Raji (cell line): ENCODE data around the gene POU6F2.

ENCODE experiments used
- POLR2A ChIP-seq: IDR thresholded peaks from 2 replicates; pipeline ENCODE4 v1.6.1; 2011; ENCODE audit warnings: low read depth, low read length, control low read depth; ENCODE audit not compliant: insufficient read depth

POU6F2 gene

DNA sequence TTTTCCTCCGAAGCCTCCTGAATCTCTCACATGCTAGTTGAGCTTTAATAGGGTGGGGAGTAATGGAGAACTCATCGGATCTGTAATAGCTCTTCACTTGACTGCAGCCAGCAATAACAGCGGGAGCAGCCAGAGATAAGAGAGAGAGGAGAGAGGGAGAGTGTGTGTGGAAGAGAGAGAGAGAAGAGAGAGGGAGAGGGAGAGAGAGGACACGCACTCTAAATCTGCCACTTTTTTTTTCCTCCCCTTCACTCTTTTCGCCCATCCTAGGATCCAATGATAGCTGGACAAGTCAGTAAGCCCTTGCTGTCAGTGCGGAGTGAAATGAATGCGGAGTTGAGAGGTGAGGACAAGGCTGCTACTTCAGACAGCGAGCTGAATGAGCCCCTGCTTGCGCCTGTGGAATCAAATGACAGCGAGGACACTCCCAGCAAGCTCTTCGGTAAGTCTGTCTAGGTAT is 107.9 kb downstream of the POU6F2 start:
- TF ChIP-seq POLR2A: no peak

DNA sequence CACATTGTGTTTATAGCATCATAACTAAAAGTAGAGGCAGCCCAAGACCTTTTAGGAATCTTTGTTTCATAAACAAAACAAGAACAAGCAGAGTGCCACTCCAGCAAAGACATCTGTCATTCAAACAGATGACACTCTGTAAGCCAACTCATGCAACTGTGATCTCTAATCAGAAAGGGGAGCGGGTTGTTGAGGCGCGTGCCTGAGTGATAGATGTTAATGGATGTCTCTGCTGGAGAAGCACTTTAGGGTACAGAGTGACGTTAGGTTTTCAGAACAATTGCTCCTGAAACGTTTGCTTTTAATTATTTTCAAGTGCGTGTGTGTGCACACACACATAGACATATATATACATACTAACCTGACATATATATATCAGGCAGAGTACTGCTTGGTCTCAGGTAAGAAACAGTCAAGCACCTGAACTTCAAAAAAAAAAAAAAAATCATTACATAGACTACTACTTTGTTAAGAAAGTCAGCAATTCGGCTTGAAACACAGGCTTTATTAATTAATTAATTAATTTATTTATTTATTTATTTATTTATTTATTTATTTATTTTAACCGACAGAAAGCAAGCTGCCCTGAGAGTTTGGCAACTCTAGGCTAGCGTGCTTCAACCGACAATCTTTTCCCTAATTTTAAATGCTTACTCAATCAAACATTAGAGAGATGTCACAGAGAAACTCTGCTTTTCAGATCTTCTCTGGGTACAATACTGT is 109.1 kb downstream of the POU6F2 start:
- TF ChIP-seq POLR2A: no peak

DNA sequence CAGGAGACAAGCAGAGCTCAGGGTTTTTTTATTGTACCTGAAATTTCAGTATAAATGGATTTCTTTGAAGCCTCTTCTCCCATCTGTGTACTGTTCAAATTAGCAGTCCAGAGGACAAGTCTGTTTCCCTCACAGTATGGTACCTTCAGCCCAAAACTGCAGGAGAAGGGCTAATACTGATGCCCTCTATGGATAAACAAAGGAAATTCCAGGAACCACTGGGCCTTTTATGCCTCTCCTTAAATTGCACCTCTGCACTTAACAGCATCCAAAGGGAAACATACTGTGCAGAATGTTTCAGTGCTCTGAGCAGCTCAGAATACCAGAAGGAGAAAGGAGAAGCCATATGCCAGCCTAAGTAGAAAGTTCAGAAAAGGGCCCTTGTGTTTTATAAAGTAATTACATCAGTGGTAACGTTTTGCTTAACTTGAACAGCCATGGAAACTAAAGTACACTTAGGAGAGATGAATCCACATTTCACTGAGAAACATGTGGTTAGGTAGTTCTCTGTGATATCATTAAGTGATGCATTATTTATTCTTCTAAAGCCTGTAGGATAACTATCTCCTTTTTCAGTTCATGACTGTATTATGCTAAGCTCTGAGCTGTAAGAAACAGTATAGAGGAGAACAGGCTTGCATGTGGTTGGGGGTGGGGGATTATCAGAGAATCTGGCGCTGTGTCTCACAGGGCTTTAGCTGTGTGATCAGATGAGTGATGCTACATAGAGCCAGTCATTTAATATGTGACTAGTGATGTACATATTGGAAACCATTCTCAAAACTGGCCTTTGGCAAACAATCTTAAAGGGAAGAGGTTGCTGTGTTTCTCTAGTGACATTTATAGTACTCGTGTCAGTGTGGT is 111.3 kb downstream of the POU6F2 start:
- no peak for TF ChIP-seq POLR2A

DNA sequence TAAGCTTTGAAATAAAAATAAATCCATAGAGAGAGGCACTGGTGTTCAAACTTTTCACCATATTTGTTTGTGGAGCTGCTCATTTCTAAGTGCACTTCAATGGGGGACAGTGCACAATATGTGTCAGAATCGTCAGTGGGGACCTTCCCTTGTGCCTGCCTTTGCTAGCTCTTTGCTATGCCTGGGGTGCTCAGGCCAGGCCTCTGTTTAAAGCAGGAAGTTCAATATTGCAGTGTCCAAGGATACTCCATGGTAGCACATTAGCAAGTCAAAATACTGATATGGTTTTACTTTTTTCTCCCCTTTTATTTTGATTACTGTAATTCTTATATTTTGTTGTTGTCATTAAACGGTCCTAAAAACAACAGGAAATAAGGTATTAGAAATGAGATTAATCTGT is 113.4 kb downstream of the POU6F2 start:
- TF ChIP-seq POLR2A: no peak

DNA sequence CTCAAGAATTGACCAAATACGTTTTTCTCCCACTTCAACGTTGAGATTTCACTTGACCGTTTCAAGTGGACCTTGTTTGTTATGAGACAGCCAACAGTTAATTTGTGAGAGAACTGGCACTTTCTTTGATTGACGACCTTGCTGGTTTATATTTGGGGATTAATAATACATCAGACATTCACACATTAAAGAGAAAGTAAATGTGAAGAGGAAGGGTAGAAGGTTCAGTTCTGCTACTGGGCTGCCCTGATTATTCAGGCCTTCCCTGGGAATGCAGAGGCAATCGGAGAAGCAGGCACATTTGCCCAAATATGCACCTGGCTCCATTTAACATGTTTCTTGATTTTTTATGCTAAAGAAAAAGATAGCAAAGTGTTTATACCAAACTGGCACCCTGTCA is 114.1 kb downstream of the POU6F2 start:
- TF ChIP-seq POLR2A: no peak

DNA sequence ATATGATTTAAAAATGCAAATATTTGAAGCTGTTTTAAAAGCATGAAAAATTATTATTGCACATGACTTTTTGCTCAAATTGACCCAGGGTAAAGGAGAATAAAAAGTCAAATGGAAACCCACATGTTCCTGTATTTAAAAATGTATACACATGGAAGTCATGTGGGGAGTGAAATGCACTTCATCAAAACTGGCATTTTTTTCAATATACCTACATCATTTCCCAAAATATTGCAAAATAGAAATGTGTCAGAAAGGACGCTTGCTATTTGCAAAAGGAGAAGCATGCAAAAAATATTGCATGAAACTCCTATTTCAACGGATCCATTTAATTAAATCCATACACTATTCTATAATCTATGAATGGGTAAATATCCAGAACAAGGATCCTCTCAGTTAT is 117.0 kb downstream of the POU6F2 start:
- TF ChIP-seq POLR2A: no peak

DNA sequence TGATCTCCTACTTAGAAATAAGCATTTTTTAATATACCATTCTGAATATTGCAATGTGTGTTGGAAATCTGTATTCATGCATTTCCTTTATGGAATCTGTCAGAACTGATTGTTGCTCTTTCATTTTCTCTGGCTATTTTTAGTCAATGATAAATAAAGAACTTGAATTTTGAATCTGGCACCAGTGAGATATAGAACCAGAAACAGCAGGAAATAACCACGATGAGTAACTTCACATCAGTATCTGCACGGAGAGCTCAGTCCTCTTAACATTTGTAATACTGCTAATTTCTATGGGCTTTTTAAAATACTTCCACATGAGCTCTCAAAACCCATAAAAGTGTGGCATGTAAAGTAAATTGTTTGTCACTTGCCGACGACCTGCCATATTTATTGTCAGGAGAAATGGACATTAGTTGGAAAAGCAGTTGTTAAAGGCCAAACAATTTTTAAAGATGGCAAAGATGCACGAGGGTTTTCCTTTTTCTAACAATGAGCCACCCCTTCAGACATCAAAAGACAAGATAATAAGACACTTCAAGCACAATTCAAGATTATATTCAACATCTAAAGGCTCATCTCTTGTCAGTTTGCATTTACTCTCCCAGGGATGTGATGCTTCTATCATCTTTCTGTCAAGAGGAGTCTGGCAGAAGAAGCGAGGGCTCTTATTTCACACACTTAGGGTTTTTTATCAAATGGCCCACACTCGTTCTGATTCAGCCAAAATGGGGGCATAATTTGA is 118.3 kb downstream of the POU6F2 start:
- no peak for TF ChIP-seq POLR2A

DNA sequence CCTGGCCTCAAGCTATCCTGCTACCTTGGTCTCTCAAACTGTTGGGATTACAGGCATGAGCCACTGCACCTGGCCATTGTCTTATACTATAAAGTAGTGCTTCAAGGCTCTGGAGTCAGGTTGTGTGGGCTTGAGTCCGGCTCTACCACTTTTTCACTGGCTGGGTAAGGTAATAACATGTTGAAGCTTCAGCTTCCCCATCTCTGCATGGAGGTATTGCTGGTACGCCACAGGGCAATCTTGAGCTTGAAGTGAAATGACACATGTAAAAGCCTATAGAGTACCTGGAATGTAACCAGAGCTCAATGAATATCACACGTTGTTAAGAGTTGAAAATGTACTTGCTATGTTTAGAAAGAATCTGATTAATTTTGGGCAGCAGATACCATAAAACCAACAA is 120.8 kb downstream of the POU6F2 start:
- no peak for TF ChIP-seq POLR2A

DNA sequence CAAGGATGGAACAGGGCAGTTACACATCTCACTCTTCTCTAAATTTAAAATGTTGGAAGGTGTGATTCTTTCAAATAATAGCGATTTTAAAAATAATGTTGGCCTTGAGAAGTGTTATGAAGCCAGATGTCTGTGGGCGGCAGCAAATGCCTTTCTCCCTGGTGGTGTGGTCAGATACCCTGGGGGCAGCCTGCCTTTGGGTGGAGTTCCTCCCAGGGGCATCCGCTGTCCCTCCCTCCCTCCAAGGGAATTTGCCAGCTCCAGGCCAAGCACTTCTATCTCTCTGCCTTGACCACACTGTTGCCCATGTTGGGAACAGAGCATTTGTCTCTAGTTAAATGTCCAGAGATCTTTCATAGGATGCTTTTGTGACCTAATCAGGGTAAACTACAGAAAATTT is 121.4 kb downstream of the POU6F2 start:
- no peak for TF ChIP-seq POLR2A

DNA sequence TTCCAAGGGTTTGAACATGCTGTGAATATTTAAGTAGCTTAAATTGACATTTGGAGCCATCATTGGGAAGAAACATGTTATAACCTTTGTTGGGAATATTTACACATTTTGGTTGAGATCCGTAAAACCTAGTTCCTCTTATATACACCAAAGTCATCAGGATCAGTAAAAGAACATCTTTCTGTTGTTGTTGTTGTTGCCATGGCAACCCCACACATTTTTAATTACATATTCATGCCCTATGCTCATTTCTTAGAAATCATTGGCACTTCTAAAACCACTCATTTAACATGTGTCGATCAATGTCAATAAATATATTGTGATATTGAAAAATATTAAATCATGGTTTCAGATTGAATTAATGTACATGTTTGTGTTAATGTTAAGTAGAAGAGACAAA is 122.6 kb downstream of the POU6F2 start:
- TF ChIP-seq POLR2A: no peak

DNA sequence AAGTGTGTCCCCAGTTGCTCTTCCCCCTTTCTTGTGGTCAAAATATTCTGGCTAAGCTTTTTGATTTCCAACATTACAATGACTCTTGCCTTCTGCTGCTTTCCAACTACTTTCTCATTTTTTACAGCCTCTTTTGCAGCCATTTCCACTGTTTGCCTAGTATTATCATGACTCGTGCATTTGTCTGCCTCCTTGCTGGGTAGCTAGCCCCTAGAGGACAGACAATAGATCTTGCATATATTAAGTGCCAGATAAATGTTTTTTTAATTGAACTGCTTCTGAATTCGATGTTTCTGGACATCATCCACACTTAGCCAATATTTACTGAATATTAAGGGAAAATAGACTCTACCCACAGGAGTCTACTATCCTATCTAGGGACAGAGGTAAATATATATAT is 124.5 kb downstream of the POU6F2 start:
- TF ChIP-seq POLR2A: no peak

DNA sequence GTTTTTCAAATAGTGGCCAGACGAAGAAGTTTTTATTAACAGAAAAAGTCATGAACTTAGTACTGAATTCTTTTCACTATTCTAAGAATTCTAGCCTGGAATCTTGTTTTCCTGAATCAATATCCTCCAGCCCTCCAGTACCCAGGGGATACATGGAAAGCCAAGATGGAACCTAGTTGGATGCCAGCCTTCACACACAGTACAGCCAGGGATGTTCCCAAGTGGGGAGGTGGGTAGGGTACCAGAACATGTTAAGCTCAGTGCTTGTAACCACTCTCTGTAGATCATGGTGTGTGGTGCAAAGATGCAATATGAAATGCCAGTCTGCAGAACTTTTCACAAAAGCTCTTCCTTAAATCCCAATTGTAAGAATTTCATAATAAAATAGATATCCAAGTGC is 128.0 kb downstream of the POU6F2 start:
- TF ChIP-seq POLR2A: no peak

DNA sequence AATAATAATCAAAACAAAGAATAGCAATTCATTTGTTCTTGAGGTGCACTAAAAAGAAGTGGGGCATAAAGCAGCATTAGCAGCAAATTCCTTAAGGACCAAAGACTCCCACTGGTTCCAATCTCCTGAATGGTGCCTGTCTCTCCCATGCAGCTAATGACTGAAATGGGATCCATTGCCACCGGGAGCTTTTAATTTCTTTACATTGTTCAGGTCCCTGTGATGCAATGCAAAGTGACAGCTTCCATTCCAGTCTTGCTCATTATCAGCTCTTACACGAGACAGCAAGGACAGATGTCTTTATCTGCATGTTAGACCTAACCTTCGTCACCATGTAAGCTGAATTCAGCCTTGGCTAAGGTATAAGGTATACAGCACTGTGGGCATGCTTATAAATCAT is 148.1 kb downstream of the POU6F2 start:
- no peak for TF ChIP-seq POLR2A

DNA sequence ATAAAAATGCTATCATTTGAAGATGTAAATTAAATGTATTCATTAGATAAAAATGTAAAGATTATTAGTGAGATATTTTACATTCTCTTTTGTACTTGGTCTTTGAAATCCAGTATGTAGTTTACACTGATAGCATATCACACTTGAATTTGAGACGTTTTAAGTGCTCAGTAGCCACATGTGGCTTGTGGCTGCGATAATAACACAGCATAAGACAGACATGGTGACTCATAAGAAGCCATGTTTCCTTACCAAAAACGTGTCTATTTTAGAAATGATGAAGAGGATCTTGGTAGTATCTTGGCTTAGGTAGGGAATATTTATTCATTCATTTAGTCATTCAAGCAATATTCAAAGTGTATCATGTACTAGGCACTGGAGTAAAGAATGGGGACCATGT is 149.3 kb downstream of the POU6F2 start:
- TF ChIP-seq POLR2A: no peak

DNA sequence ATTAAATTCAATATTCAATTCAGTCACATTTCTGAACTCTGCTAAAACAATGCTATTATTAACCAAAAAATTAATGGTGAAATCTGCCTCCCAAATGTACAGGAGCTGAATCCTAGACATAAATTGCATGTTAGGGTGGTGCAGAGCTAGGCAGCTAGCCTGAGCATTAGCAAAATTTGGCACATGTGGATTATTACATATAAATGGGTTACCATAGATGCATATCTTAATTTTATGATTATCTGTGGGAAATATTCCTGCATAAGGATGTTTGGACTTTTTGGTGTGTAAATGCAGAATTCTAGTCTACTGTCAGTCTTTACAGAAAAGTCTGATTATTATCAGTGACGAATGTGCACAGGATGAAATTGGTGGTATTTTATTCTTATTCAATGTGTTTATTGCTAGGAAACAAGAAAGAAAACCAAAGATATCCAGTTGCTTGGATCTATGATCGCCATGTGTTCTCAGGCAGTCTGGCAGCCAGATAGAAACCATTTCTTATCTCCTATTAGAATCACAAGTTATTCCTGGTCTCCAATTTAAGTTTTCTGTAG is 150.7 kb downstream of the POU6F2 start:
- no peak for TF ChIP-seq POLR2A

DNA sequence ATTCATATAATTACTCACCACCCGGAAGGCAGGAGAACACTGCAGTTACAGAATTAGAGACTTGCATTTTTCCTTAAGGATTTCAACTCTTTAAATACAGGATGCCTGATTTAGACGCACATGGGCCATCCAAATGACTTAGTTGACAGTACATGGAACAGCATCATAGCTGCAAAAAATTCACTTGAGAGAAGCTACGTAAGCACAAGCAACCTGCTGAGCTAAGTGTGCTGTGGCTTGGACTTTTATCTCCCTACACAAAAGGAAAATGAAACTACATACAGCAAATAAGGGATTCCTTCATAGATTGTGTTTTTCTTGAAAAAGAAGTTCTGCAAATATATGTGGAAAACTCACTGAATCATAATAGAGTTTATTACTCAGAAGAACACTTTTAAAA is 152.6 kb downstream of the POU6F2 start:
- TF ChIP-seq POLR2A: no peak
